Measurements from ENCODE around the gene SUSD2.
"Not testable (repeated sequence)": the region's sequence is repeated elsewhere in the genome, so short reads cannot be mapped to it uniquely, and the experiment has no call there.

The SUSD2 gene, protein sequence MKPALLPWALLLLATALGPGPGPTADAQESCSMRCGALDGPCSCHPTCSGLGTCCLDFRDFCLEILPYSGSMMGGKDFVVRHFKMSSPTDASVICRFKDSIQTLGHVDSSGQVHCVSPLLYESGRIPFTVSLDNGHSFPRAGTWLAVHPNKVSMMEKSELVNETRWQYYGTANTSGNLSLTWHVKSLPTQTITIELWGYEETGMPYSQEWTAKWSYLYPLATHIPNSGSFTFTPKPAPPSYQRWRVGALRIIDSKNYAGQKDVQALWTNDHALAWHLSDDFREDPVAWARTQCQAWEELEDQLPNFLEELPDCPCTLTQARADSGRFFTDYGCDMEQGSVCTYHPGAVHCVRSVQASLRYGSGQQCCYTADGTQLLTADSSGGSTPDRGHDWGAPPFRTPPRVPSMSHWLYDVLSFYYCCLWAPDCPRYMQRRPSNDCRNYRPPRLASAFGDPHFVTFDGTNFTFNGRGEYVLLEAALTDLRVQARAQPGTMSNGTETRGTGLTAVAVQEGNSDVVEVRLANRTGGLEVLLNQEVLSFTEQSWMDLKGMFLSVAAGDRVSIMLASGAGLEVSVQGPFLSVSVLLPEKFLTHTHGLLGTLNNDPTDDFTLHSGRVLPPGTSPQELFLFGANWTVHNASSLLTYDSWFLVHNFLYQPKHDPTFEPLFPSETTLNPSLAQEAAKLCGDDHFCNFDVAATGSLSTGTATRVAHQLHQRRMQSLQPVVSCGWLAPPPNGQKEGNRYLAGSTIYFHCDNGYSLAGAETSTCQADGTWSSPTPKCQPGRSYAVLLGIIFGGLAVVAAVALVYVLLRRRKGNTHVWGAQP

DNA sequence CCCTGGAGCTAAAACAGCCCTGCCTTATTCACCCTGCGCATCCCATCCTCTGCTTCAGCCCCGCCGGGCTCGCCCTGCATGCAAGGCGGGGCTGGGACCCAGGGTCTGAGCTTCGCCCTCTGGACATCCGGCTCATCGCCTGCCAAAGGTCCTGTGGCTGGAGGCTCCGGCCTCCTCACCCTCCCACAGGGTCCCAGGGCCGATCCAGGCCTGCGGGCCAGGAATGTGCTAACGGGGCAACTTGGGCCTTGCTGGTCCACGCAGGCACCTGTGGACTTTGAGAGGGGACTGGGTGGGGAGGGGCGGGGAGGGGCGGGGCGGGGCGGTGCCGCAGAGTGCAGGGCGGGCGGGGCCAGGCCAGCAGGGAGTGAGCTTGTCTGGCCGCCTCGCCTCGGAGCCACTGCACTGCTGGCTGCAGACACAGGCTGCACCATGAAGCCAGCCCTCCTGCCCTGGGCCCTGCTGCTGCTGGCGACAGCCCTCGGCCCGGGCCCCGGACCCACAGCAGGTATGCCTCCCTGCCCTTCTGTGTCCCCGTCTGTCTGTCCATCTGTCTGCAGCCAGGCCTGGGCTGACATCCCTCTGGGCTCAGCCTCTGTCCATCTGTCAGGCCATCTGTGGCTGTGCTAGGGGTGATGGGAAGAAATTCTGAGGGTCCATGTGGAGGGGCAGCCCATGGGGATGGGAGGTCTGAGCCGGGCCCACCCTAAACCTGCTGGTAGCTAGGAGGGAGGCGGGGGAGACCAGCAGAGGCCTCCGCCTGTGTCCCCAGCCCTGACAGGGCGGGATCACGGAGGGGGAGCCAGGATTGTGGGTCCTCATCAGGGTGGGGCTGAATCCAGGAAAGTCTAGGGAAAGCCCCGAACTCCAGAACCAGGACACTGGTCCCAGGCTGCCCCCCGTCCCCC lies at the start of gene SUSD2:
Gene SUSD2 (plus strand): TSS at position 400 of the 908 bp plus-strand sequence. CDS start 33 bp downstream, at position 433.
- no peak for DNase-seq (ENCODE audit: low read depth in 3 of 3, low spot score in 1 of 3)

DNA sequence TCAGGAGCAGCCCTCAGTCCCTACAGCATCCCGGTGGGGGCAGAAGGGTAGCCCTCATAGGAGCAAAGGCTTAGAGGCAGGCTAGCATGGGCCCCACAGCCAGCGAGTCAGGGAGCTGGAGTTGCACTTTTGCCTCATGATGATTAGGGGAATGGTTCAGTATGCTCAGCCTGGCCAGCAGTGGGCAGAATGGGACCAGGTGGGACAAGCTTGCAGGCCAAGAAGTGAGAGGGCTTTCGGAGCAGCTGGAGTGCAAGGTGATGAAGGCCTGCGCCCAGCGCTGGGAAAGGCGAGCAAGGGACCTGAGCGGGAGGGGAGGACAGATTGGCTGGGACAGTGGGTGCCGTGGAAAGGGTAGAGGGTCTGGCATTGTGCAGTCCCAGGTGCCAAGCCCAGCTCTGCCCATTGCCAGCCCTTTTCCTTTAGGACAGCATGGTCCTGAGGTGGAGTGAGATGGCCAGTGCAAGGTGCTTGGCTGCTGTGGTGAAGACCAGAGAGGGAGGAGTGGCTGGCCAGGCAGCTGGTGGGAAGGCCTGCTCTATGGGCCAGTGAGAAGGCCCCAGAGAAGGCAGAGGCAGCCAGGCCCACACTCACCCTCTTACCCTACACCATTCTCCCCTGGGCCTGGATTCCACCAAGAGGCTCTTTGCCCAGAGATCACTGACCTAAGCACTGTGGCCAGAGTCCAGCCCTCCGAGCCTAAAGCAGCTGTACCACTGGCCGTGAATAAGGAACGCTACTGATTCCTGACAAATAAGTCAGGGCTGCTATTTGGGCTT lies 47.9 kb upstream of the SUSD2 start:
- peak in 1 of 3 donors; percentile 22 for DNase-seq (ENCODE audit: low read depth in 3 of 3, low spot score in 1 of 3)

DNA sequence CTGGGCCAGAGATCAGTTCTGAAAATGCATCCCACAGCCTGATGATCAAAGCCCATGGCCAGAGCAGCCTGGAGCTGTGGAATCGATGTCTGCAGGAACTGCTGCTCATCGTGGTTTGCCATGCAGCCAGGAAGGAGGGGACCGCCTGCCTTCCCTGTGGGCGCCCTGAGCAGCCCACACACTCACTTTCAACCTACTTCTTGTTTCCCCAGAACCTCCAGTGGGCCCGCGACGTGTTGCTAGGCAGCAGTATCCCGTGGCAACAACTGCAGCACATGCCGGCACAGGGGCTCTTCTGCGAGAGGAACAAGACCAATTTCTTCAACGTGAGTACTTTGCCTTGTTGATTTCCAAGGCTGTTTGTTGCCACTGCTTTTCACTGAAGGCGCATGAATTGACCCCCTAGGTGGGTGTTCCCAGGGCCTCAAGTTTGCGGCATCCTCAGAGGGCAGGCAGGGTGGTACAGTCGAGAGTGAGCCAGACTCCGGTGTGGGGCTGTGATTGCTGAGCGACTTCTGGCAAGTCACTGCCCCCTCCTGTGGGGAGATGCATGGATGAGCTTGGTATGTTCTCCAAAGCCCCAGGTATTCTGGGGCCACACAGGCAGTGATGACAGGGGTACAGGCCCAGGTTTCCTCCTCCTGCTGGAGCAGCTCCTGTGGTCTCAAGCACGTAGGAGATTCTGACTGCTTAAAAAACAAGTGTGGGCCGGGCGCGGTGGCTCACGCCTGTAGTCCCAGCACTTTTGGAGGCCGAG lies 47.0 kb upstream of the SUSD2 start:
- DNase-seq (ENCODE audit: low read depth in 3 of 3, low spot score in 1 of 3) = peak in 2 of 3 donors; percentile 47 to 49

DNA sequence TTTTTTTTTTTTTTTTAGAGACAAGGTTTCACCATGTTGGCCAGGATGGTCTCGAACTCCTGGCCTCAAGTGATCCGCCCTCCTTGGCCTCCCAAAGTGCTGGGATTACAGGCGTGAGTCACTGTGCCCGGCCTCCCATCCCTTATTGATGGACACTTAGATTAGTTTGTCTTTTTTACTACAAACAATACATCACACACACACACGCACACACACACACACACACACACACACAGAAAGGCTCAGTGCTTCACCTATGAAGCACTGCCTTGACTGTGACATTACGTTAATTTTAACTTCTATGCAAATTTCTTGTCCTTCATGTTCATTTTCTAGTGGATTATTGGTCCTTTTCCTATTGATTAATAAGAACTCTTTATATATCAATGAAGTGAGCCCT lies 44.8 kb upstream of the SUSD2 start:
- DNase-seq (ENCODE audit: low read depth in 3 of 3, low spot score in 1 of 3) = not testable (repeated sequence)

DNA sequence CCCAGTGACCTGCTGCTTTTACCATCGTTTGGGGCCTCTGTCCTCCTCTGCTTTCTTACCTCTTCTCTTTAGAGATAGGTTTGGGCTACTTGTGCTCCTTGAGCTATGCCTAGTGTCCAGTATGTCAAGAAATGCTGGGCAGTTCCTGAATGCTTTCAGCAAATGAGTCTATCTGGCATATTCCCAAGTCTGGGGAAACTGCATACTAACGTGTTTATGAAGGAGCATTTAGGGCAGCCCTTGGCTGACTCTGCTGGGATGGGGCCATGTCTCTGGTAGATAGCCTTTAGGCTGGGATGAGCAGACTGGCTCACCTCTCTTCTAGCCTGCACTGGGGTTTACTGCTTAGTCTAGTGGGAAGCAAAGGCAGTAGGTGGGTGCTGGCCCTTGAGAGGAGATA lies 43.7 kb upstream of the SUSD2 start:
- no peak for DNase-seq (ENCODE audit: low read depth in 3 of 3, low spot score in 1 of 3)

DNA sequence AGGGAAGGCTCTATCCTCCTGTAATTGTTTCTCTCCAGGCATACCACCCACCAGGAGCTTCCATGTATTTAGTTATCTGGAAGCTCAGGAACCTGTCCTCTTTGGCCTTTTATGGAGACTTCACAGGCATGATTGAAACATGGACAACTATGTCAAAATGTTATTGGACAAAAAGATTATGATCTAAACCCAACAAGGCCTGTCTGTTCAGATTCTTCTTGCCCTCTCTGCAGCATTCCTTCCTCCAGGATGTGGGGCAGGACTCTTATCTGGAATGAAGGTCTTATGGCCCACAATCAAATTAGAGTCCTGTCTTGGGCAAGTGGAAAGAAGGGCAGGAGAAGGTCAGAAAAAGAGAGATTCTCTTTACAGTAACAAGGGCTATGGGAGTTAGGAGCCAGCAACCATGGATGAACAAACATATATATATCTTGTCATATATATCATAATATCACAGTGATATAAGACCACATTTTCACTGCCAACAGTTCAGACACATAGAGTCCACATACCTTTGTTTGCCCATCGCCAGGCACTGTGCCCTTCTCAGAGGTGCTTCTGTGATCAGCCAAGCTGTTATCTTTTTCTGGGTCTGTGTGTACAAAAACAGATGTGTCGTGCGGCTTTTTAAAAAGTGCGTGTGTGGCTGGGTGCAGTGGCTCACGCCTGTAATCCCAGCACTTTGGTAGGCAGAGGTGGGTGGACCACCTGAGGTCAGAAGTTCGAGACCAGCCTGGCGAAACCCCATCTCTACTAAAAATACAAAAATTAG lies 42.5 kb upstream of the SUSD2 start:
- no peak for DNase-seq (ENCODE audit: low read depth in 3 of 3, low spot score in 1 of 3)

DNA sequence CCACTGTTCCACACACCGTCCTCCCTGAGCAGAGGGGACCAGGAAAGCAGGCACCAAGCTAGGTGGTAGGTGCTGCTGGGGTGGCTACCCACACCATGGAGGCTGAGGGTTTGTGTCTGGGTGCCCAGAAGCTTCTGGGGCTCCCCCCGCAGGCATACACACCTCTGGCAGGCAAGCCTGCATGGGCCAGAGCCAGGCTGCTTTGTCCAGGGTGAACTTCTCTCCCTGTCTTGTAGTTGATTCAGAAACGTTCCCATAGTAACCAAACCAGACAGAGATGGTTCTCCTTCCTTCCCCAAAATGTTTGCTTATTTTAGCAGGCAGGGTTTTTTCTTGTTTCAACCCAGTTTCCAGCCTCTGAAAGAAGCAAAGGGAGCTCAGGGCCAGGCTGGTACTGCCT lies 40.9 kb upstream of the SUSD2 start:
- no peak for DNase-seq (ENCODE audit: low read depth in 3 of 3, low spot score in 1 of 3)

DNA sequence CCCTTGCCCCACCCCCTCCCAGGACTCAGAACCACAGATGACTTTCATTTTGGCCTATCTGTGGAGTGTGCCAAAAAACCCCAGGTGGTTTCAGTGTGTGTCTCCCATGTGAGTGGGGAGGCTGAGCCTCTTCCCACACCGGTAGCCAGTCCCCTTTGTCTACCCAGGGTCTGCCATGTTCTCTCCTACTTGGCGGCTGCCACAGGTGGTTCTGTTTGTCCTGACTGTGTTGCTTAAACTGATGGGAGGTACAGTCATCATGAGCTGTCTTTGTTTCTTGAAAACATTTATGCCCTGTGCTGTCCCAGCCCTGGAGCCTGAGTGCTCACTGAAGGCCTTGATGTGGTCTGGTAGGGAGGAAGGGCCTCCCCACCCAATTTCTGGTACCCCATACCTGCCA lies 39.7 kb upstream of the SUSD2 start:
- no peak for DNase-seq (ENCODE audit: low read depth in 3 of 3, low spot score in 1 of 3)

DNA sequence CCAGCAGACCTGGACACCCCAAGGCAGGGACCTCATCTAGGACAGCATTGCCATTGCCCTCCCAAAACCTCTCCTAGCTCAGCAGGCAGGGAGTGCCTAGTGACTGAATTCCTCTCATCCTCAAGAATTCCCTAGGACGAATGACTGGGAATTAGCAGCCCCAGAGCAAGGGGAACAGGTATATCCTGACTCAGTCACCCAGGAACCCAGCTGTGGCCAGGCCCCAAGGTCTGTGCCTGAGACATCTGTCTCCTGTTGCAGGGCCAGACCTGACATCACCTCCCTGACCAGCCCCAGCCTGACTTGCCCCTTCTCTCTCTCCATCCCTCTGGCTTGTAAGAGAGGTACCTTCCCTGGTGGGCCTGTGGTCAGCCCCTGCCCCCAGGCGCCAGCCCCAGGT lies 39.0 kb upstream of the SUSD2 start:
- no peak for DNase-seq (ENCODE audit: low read depth in 3 of 3, low spot score in 1 of 3)

DNA sequence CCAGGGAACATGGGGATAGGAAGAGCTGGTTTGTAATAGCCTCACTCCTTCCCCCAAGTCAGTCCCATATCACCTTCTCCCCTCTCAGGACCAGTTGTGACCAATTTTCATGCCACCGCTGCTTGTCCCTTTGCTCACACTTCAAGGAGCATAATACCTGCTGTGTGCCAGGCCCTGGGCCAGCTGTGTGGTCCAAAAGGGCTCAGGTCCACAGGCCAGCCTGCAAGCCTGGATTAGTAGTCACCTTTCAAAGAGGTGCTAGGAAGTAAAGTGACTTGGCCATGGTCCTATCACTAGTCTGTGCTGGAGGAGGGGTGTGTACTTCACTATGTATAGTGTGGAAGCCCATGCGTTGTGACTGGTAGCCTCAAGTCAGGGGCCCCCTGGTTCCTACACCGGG lies 38.5 kb upstream of the SUSD2 start:
- DNase-seq (ENCODE audit: low read depth in 3 of 3, low spot score in 1 of 3) = no peak

DNA sequence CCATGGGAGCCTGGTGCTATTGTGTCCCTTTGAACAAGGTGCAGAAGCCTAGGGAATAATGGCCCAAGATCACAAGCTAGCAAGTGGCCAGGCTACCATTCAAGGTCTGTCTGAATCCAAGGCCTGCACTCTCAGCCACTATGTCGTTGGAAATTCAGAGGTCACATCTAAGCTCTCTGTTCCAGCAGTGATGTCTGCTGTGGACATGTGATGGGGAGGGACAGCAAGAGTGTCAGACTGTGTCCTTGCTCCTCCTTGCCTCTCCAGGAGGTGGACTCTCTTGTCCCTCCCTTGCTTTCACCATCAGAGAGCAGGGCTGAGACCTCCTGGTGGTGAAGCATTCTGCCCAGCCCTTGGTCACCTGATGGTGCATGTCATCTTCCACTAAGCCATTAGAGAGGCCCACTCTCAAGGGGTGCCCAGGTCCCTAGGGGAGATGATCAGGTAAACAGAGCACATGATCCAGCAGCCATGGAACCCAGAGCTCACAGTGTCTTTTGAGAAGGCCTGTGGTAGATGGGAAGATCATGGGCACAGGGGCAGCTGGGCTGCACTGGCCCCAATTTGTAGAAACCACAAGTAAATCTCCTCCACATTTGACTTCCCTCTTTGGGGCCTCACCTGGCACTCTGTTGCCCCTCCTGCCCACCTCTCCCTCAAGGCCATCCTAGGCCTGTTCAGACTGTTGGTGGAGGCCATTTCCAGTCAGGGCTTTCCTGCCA lies 37.1 kb upstream of the SUSD2 start:
- no peak for DNase-seq (ENCODE audit: low read depth in 3 of 3, low spot score in 1 of 3)

DNA sequence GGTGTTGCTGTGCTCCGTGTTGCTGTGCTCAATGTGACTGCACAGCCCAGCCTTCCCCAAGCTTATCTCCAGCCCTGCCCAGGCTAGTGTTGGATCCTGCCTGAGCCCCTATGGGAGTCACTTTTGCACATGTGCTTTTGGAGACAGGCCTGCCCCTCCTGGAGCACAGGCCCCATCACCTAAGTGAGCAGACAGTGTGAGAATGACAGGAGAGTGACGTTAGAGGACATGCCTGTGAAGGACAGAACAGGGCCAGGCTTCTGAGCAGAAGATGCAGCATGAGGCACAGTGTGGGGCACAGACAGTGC lies 36.6 kb upstream of the SUSD2 start:
- no peak for DNase-seq (ENCODE audit: low read depth in 3 of 3, low spot score in 1 of 3)

DNA sequence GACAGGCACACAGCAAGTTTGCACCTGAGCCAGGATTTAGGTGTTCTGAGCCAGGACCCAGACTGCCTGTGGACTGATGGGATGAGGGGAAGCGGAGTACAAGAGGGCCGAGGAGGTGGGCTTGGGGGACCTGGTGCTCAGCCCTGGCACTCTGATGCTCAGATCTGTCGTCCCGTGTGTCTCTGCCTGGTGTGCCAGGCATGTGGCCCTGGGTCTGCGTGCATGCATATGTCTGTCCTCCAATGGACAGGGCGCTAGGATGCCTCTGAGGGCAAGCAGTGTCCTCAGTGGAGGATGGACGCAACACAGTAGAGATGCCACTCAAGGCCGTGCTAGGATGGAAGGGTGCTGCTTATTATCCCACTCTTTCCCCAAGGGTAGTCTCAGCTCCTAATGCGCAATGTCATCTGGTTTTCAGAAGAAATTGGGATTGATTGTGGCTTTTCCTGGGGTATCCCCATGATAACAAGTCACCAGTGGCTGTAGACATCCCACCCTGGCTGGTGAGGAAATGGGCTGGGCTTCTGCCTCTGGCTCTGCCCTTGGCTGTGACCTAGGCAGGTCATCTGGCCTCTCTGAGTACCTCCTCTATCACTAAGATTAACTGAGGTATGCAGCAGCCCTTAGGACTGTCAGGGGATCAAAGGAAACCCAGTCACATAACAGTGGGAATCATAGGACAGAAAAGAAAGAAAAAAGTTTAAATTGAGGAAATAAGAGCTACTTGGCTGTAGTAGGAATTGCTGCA lies 35.7 kb upstream of the SUSD2 start:
- no peak for DNase-seq (ENCODE audit: low read depth in 3 of 3, low spot score in 1 of 3)

DNA sequence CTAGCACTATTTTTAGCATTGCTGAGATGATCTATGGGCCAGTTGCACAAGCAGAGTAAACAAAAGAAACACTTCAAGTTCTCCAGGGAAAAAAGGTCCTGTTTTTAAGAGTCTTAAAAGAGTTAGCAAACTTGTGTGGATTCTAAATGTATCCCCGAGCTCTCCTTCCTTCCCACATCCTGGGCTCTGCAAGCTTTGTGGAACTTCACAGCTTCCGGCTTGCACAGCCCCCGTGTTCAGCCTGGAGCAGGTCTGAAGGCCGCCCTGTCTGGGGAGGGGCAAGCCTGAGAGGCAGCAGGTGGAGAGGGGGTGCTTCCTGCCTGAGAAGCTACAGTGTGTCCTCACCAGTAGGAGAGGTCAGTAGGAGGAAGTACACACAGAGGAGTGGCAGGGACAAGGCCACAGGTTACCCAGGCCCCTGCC lies 35.1 kb upstream of the SUSD2 start:
- no peak for DNase-seq (ENCODE audit: low read depth in 3 of 3, low spot score in 1 of 3)

DNA sequence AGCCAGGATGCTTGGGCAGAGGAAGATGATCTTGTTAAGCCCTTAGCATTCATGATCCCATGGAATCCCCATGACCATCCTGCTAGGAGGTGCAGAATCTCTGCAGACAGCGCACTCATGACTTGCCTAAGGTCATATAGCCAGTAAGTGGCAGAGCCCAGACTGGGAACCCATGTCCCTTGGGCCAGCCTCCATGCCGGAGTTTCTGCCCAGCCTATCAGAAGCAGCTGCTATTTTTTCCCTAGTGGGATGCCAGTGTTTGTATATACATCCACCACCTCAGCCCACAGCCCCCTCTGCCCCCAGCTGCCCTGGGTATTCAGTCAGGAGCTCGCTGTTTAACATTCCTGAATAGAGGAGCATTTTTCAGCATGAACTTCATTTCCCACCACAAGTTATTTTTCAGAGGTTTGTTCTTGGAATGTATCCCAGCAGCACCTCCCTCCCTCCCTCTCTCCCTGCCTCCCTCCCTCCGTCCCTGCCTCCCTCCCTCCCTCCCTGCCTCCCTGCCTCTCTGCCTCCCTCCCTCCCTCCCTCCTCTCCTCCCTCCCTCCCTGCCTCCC lies 34.4 kb upstream of the SUSD2 start:
- DNase-seq (ENCODE audit: low read depth in 3 of 3, low spot score in 1 of 3) = no peak

DNA sequence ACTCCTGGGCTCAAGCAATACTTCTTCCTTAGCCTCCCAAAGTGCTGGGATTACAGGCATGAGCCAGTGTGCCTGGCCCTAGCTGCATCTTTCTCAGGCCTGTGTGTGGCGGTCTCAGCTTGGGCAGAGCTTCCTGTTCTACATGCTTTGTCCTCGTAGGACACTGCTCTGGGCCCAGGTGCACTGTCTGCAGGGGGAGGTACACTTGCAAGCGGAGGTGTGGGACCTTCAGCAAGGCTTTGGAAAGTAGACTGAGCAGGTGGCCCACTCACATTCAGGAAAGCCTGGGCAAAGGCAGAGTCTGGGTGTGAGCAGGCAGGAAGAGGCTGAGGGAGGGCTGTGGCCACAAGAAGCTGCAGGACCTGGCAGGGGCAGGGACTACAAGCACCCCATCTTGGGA lies 33.6 kb upstream of the SUSD2 start:
- no peak for DNase-seq (ENCODE audit: low read depth in 3 of 3, low spot score in 1 of 3)

Data from stimulated activated CD4-positive, alpha-beta T cell treated with anti-CD3 and anti-CD28 coated beads, TNF-alpha, amount 100 ng/mL, for 1 hour (primary cell).